HepG2 (cell line): ENCODE measurements around the gene PTAFR. TPM values are rescaled to one million over a fixed set of nuclear protein-coding genes. Genes with fewer than 3 reads are reported as not detected.

Experiments
- ATAC-seq: fragments of 200-7000 bp; cut with Tn5 transposase; 3 replicates; pipeline ENCODE4 v1.9.1; 2020; ENCODE audit warnings: mild to moderate bottlenecking, moderate library complexity
- BruUV-seq: library from RNA; stranded (reverse); fragments of 400-500 nt; replicated peaks from 2 replicates; lab custom pipeline; 2021; lab: Mats Ljungman, UMichigan
- CTCF ChIA-PET: fragments of 300-600 bp; formaldehyde crosslinking; extraction: SDS; loops from one replicate; lab custom pipeline; 2021; ENCODE audit warnings: low total read pairs, inconsistent platforms, low intra/inter-chr PET ratio; lab: Yijun Ruan, JAX
- POLR2A ChIA-PET: fragments of 350-600 bp; sonication (Branson Sonifier 250); formaldehyde crosslinking; loops from one replicate; lab custom pipeline; 2020; ENCODE audit warnings: antibody characterized with exemption, inconsistent platforms; lab: Yijun Ruan, JAX
- DNase-seq: peaks from one replicate; pipeline ENCODE4 v3.0.0-alpha.2; 2015; ENCODE audit warnings: low spot score
- FAIRE-seq: peaks from 3 replicates; lab custom pipeline; 2011; peaks lifted over from hg19 to GRCh38; lab: Jason Lieb, UNC
- H2AFZ ChIP-seq: one replicate; pipeline ENCODE4 v1.6.1; 2011; ENCODE audit warnings: low read length, inconsistent platforms
- H3K27ac ChIP-seq: fragments of 300-600 bp; 3 replicates; pipeline ENCODE4 v1.8.0; 2011; ENCODE audit warnings: mixed run types, mild to moderate bottlenecking, mixed read lengths, low read length, inconsistent platforms; ENCODE audit not compliant: insufficient read depth; ENCODE audit errors: extremely low read length
- H3K27me3 ChIP-seq, 2 experiments: fragments of 200-600 bp in 1 of 2; 2 replicates in 1 of 2; 3 replicates in 1 of 2; pipeline versions ENCODE4 v1.6.0 to v1.8.0; 2011; ENCODE audit warnings: low read length in 2 of 2, mild to moderate bottlenecking in 2 of 2, moderate library complexity in 2 of 2, inconsistent platforms in 1 of 2; ENCODE audit not compliant: insufficient read depth in 2 of 2, control insufficient read depth in 1 of 2
- H3K36me3 ChIP-seq, 2 experiments: fragments of 200-600 bp in 1 of 2; replicated peaks in 1 of 2; 2 replicates in 1 of 2; 3 replicates in 1 of 2; pipeline versions ENCODE4 v1.5.1 to v1.8.0; 2011; ENCODE audit warnings: low read length in 2 of 2, inconsistent platforms in 1 of 2; ENCODE audit not compliant: insufficient read depth in 2 of 2, control insufficient read depth in 1 of 2
- H3K4me1 ChIP-seq: 2 replicates; pipeline ENCODE4 v1.5.1; 2012; ENCODE audit warnings: low read length, inconsistent platforms; ENCODE audit not compliant: insufficient read depth
- H3K4me2 ChIP-seq: 2 replicates; pipeline ENCODE4 v1.6.0; 2011; ENCODE audit warnings: low read depth, low read length, inconsistent platforms
- H3K4me3 ChIP-seq, 3 experiments: fragments of 200-600 bp in 1 of 3; sonication (generic), shearing (Covaris generic) in 1 of 3; replicated peaks in 1 of 3; 2 replicates each; pipeline ENCODE4 v1.5.1; 2011 to 2016; ENCODE audit warnings: low read length in 3 of 3, inconsistent platforms in 2 of 3, low read depth in 2 of 3, mild to moderate bottlenecking in 2 of 3, control low read depth in 1 of 3, mixed read lengths in 1 of 3; ENCODE audit not compliant: insufficient read depth in 1 of 3
- H3K79me2 ChIP-seq: one replicate; pipeline ENCODE4 v1.6.1; 2011; ENCODE audit warnings: low read length, inconsistent platforms; ENCODE audit not compliant: insufficient read depth
- H3K9ac ChIP-seq: 2 replicates; pipeline ENCODE4 v1.6.0; 2011; ENCODE audit warnings: mild to moderate bottlenecking, low read depth, low read length, inconsistent platforms; ENCODE audit not compliant: insufficient read depth
- H3K9me3 ChIP-seq: 2 replicates; pipeline ENCODE4 v1.5.1; 2012; ENCODE audit warnings: mild to moderate bottlenecking, low read length
- H4K20me1 ChIP-seq: 2 replicates; pipeline ENCODE4 v1.6.0; 2011; ENCODE audit warnings: inconsistent platforms, mild to moderate bottlenecking, low read length, moderate library complexity; ENCODE audit not compliant: insufficient read depth
- ATF1 ChIP-seq: IDR thresholded peaks from 2 replicates; pipeline ENCODE4 v1.6.1; 2016; ENCODE audit warnings: mild to moderate bottlenecking, control low read depth
- CSRNP2 ChIP-seq: sonication (generic); formaldehyde crosslinking; conservative IDR thresholded peaks from 2 replicates; pipeline ENCODE4 v1.8.0; 2022; ENCODE audit warnings: low read depth, missing genetic modification reagents
- DZIP1 ChIP-seq: sonication (generic); formaldehyde crosslinking; IDR thresholded peaks from 2 replicates; pipeline ENCODE4 v1.5.0; 2020; ENCODE audit warnings: mild to moderate bottlenecking, missing genetic modification reagents
- HOXA3 ChIP-seq: sonication (generic); formaldehyde crosslinking; IDR thresholded peaks from 2 replicates; pipeline ENCODE4 v1.5.0; 2020; ENCODE audit warnings: missing genetic modification reagents
- MED1 ChIP-seq: sonication (generic); formaldehyde crosslinking; IDR thresholded peaks from 2 replicates; pipeline ENCODE4 v1.4.0; 2020; ENCODE audit warnings: missing genetic modification reagents
- ZNF225 ChIP-seq: sonication (generic); formaldehyde crosslinking; IDR thresholded peaks from 2 replicates; pipeline ENCODE4 v1.4.0; 2020; ENCODE audit warnings: mild to moderate bottlenecking, missing genetic modification reagents
- ZNF543 ChIP-seq: sonication (generic); formaldehyde crosslinking; IDR thresholded peaks from 2 replicates; pipeline ENCODE4 v1.4.0; 2020; ENCODE audit warnings: mild to moderate bottlenecking, missing genetic modification reagents
- ZSCAN29 ChIP-seq: sonication (generic); formaldehyde crosslinking; conservative IDR thresholded peaks from 2 replicates; pipeline ENCODE4 v1.4.0; 2020; ENCODE audit warnings: mild to moderate bottlenecking, missing genetic modification reagents
- WGBS: methylation state at CpG from one replicate; pipeline ENCODE4 v1.1.6; 2017; ENCODE audit warnings: low lambda C conversion rate; 5-methylcytosine and 5-hydroxymethylcytosine counted together
- in situ Hi-C: cut with HindIII; loops from 2 replicates; pipeline ENCODE4 v1.10.0; 2017; ENCODE audit warnings: low pct_unique_long_range_greater_than_20kb; ENCODE audit not compliant: extremely low pct_ligation_motif_present
- intact Hi-C: fragments of 100-400 bp; cut with micrococcal nuclease; formaldehyde crosslinking; loops from one replicate; pipeline ENCODE4 v1.10.0; 2022; ENCODE audit not compliant: unreplicated experiment
- polyA plus RNA-seq, 8 experiments: library from polyadenylated mRNA; depleted of rRNA in 3 of 8; stranded (reverse) in 7 of 8; unstranded in 1 of 8; fragments of >200 nt; fragmentation: Illumina TruSeq in 4 of 8; extraction: Trizol in 4 of 8; gene quantifications; 2 replicates each; pipeline versions ENCODE4 v1.2.1 to v1.2.3, GENCODE V29; 2011 to 2016; ENCODE audit warnings: low read depth in 4 of 8, missing spikeins in 1 of 8, mixed read lengths in 1 of 8; ENCODE audit not compliant: insufficient read depth in 1 of 8
- total RNA-seq, 5 experiments: library from RNA; depleted of rRNA; stranded (reverse); fragments of >200 nt; fragmentation: Illumina TruSeq; extraction: Trizol; gene quantifications; 2 replicates each; pipeline ENCODE4 v1.2.3, GENCODE V29; 2016; ENCODE audit warnings: low read depth in 1 of 5
- TF ChIP-seq, protein P1 (sequence below): sonication (generic); formaldehyde crosslinking; IDR thresholded peaks from 2 replicates; pipeline ENCODE4 v1.4.0; 2020; ENCODE audit warnings: missing genetic modification reagents, mild to moderate bottlenecking, borderline replicate concordance
- TF ChIP-seq, protein P2 (sequence below): sonication (generic); formaldehyde crosslinking; IDR thresholded peaks from 2 replicates; pipeline ENCODE4 v1.8.1; 2023; ENCODE audit warnings: missing genetic modification reagents, inconsistent platforms, borderline replicate concordance

PTAFR gene
- total and polyA plus RNA-seq, 2 of the 13 experiments (the other 11 are each of a cell fraction or from before 2014, with no cell fraction given) = 0.27 to 24.0 TPM

DNA sequence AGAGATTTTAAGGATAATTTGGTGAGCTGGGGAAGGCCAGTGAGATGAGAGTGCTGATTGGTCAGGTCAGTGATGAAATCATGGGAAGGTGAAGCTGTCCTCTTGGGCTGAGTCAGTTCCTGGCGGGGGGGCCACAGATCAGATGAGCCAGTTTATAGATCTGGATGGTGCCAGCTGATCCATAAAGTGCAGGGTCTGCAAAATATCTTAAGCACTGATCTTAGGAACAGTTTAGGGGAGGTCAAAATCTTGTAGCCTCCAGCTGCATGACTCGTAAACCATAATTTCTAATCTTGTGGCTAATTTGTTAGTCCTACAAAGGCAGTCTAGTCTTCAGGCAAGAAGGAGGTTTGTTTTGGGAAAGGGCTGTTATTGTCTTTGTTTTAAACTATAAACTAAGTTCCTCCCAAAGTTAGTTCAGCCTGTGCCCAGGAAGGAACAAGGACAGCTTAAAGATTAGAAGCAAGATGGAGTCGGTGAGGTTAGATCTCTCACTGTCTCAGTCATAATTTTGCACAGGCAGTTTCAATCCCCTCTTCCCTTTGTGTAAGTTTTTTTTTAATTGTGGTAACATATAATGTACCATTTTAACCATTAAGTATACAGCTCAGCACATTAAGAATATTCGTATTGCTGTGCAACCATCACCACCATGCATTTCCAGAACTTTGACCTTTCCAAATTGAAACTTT, 39.4 kb downstream of the PTAFR start:
- Histone ChIP-seq H3K27me3 (peaks cover 2 to 11% of the 10 kb centered on the region in 2 experiments; a peak in 4 of 5 replicates), H3K4me3 (no peak overlapping the region), H3K27ac (no peak overlapping the region), H3K4me2 (no peak overlapping the region), H2AFZ (no peak overlapping the region), H3K9me3 (no peaks in the 10 kb centered on the region), H4K20me1 (no peaks in the 10 kb centered on the region), H3K9ac (no peak overlapping the region), H3K4me1 (peaks cover 22% of the 10 kb centered on the region), H3K36me3 (no peaks in the 10 kb centered on the region), H3K79me2 (no peaks in the 10 kb centered on the region)
- FAIRE-seq (no peak), ATAC-seq (no peak), DNase-seq (no peak)
- WGBS = 52% methylated on average over 4 of the region's 4 CpGs
- in situ Hi-C loops = no loop called here
- no TSS peak for BruUV-seq
- CTCF ChIA-PET = no interaction called here
- intact Hi-C loops = no loop called here
- TF ChIP-seq, protein P1, sequence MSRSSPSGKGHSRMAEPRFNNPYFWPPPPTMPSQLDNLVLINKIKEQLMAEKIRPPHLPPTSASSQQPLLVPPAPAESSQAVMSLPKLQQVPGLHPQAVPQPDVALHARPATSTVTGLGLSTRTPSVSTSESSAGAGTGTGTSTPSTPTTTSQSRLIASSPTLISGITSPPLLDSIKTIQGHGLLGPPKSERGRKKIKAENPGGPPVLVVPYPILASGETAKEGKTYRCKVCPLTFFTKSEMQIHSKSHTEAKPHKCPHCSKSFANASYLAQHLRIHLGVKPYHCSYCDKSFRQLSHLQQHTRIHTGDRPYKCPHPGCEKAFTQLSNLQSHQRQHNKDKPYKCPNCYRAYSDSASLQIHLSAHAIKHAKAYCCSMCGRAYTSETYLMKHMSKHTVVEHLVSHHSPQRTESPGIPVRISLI (CRISPR knock-in tag) = no peak
- no peak for TF ChIP-seq ATF1 (CRISPR knock-in tag)
- no peak for TF ChIP-seq ZSCAN29 (CRISPR knock-in tag)
- no peak for TF ChIP-seq DZIP1 (CRISPR knock-in tag)
- no peak for TF ChIP-seq HOXA3
- TF ChIP-seq, protein P2, sequence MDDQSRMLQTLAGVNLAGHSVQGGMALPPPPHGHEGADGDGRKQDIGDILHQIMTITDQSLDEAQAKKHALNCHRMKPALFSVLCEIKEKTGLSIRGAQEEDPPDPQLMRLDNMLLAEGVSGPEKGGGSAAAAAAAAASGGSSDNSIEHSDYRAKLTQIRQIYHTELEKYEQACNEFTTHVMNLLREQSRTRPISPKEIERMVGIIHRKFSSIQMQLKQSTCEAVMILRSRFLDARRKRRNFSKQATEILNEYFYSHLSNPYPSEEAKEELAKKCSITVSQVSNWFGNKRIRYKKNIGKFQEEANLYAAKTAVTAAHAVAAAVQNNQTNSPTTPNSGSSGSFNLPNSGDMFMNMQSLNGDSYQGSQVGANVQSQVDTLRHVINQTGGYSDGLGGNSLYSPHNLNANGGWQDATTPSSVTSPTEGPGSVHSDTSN (CRISPR knock-in tag) = no peak
- TF ChIP-seq MED1 = no peak
- no peak for TF ChIP-seq ZNF543
- no peak for TF ChIP-seq ZNF225
- no peak for TF ChIP-seq CSRNP2 (CRISPR knock-in tag)
- POLR2A ChIA-PET = no interaction called here
